ENCODE results near the gene SLC13A4.
"Not testable (repeated sequence)": the region's sequence is repeated elsewhere in the genome, so short reads cannot be mapped to it uniquely, and the experiment has no call there.

SLC13A4 gene

GRCh38 chr7:135662373-135663114 is 65.4 kb downstream of the SLC13A4 start, which contains the start of gene STMP1:
Gene STMP1, plus strand, starts transcription at chr7:135662514.
- peak; percentile 95 to 98 for DNase-seq (ENCODE audit: low read depth in 2 of 2)

- DNase-seq (ENCODE audit: low read depth in 2 of 2): no peak
Observed at GRCh38 chr7:135662123-135662372, 65.9 kb downstream of the SLC13A4 start.

- no peak for DNase-seq (ENCODE audit: low read depth in 2 of 2)
Observed at GRCh38 chr7:135661311-135662122, 66.5 kb downstream of the SLC13A4 start.

GRCh38 chr7:135659159-135659846 is 68.7 kb downstream of the SLC13A4 start:
- DNase-seq (ENCODE audit: low read depth in 2 of 2): no peak

GRCh38 chr7:135658564-135658963 is 69.4 kb downstream of the SLC13A4 start:
- no peak for DNase-seq (ENCODE audit: low read depth in 2 of 2)

GRCh38 chr7:135653340-135654080 is 74.5 kb downstream of the SLC13A4 start:
- DNase-seq (ENCODE audit: low read depth in 2 of 2): no peak

- no peak for DNase-seq (ENCODE audit: low read depth in 2 of 2)
Observed at GRCh38 chr7:135650831-135651573, 77.0 kb downstream of the SLC13A4 start.

- DNase-seq (ENCODE audit: low read depth in 2 of 2): no peak
Observed at GRCh38 chr7:135648235-135648634, 79.8 kb downstream of the SLC13A4 start.

- DNase-seq (ENCODE audit: low read depth in 2 of 2): no peak
Observed at GRCh38 chr7:135647755-135648154, 80.2 kb downstream of the SLC13A4 start.

GRCh38 chr7:135645296-135645904 is 82.6 kb downstream of the SLC13A4 start:
- DNase-seq (ENCODE audit: low read depth in 2 of 2): no peak

GRCh38 chr7:135644729-135645128 is 83.3 kb downstream of the SLC13A4 start:
- DNase-seq (ENCODE audit: low read depth in 2 of 2): no peak

GRCh38 chr7:135644154-135644553 is 83.8 kb downstream of the SLC13A4 start:
- DNase-seq (ENCODE audit: low read depth in 2 of 2): no peak

GRCh38 chr7:135639690-135640089 is 88.3 kb downstream of the SLC13A4 start:
- DNase-seq (ENCODE audit: low read depth in 2 of 2): not testable (repeated sequence)

GRCh38 chr7:135634191-135634878 is 93.7 kb downstream of the SLC13A4 start:
- no peak for DNase-seq (ENCODE audit: low read depth in 2 of 2)

Data from activated CD4-positive, alpha-beta T cell treated with anti-CD3 and anti-CD28 coated beads for 24 hours (primary cell).